NOMO-1 treated with DMSO at 0.1 percent for 48 hours (cell line): ENCODE results near the gene PDK1.
"Not testable (repeated sequence)": the region's sequence is repeated elsewhere in the genome, so short reads cannot be mapped to it uniquely, and the experiment has no call there.

Experiments used
- DNase-seq: peaks from one replicate; lab custom pipeline; 2025; ENCODE audit not compliant: unreplicated experiment; lab: John Stamatoyannopoulos, UW

The PDK1 gene

DNA sequence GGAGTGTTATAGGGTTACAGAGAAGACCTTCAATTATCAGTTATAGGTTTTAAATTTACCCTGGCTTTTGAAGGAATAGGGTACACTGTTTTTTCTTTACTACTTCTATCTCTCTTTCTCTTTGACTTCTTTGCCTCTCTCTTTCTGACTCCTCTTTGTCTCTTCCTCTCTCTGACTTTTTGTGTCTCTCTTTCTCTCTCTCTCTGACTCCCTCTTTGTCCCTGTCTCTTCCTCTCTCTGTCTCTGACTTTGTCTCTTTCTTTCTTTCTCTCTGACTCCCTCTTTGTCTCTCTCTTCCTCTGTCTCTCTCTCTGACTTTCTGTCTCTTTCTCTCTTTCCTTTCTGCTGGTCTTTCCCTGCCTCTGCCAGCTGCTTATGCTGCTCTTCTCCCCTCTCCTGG lies 36.3 kb downstream of the PDK1 start:
- not testable (repeated sequence) for DNase-seq

DNA sequence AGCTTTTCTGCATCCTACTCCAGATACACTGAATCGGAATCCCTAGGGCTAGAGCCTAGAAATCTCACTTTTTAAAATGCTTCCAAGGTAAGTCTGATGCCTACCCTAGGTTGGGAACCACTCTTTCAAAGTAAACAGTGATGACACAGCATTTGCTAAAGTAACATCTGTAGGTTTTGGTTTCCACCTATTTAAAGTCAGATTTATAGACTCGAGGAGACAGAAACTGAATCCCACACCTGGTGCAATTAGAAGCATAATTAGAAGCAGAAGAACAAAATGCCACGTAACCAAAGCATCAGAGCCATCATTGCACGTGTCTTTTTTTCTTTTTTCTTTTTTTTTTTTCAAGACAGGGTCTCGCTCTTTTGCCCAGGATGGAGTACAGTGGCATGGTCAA lies 40.9 kb downstream of the PDK1 start:
- no peak for DNase-seq

DNA sequence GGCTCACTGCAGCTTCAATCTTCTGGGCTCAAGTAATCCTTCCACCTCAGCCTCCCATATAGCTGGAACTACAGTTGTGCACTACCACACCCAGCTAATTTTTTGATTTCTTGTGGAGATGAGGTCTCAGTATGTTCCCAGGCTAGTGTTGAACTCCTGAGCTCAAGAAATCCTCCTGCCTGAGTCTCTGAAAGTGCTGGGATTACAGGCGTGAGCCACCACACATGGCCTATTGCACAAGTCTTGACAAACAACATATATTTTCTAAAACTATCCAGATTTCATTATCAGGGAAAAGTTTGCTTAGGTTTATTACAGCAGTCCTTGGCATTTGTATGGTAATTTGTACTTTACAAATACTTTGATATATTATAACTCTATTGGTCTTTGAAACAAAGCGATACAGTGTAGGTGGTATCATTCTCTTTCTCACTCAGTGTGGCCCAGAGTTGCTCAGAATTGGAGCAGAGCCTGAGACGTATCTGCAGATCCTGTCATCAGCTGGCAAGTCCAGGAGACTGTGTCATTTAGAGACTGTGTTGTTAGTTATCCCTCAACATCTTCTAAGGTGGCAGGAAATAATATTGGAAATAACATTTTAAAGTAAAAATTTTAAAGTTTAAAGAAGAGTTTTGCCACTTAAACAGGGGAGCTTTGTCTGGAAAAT lies 41.4 kb downstream of the PDK1 start:
- DNase-seq: no peak

DNA sequence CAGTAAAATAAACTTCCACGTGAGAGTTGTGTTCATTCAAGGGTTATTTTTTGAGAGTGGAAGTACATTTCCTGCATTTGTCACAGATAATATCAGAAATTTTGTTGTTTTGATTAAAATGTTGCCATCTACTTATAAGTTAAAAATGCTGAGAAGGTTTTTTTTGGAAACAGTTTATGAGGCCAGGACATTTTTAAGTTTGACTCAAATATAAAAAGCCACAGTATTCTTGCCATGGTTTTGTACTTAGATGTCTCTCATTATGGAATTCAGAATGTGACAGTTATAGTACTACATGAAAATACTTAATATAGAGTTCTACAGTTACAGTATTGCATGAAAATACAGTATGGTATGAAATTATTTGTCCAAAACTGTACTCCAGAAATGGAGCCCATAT lies 44.1 kb downstream of the PDK1 start:
- DNase-seq: no peak

DNA sequence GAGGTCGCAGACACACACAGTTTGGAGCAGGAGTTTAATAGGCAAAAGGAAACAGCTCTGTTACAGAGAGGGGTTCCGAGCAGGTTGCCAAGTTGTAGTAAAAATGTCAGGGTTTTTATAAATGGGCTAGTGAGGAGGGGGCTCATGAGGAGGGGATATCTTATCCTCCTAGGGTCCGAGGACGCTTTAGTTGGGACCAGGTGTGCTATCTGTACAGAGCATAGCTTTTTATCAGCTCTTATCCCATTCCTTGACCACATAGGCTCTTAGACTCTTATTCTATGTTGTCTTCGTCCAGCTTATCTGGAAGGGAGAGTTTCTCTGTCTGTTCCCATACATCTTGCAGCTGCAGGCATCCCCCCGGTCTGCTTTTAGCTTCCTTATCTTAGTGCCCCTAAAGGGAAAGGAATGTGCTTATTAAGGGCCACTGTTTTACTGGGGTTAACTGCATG lies 44.7 kb downstream of the PDK1 start:
- DNase-seq: no peak

DNA sequence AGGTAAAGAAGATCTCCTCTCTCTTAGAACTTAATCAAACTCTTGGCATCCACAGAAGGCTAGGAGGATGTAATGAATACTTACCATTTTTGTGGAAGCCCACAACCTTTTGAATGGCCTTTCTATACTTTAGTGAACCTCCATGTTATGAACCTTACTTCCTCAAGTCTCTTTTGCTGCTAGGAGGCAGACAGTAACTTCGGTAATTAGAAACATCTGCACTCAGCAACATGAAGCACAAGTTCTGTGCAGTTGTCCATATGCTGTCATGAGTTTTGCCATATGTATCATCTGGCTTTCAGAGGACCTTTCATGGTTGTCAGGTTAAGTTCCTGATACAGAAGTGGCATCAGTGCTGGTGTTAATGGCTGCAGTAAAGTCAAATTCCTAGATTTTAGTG lies 50.4 kb downstream of the PDK1 start:
- DNase-seq: no peak

DNA sequence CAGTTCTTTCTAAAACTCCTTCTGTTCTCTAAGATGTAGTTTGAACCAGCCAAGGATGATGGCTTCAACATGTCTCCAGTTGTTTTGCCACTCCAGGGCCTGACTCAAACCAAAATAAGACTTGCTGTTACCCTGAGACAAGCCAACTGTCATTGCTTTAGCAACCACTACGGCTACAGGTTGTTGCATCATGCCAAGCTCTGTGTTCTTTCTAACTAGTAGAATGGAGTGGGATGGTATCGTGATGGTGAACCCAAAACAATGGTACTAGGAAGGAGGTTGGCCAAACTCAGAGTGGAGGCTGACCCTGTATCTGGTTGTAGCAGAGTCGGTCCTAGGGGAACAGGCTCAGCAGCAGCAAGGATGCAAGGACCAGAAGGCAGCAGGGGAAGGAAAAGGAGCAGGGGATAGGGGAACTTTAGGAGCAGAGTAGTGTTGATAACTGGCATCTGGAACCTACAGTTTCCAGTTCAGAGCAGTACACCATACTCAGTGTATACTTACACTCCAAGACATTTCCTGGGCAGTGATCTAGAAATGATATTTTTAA lies 51.6 kb downstream of the PDK1 start:
- no peak for DNase-seq

DNA sequence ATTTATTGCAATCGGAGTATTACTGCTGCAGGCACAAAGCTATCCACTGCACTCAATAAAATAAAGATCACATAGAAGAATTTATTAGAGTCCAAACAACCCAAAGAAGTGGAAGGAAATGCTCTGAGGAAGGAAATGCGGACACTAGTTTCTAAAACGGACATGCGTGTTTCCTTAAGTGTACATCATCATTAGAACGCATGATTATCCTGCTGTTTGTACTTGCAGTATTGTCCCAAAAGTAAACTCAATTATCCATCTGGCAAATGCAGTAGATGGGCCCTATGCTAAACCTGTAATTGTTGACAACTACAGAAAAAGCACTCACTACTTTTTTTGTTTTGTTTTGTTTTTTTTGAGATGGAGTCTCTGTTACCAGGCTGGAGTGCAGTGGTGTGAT lies 53.6 kb downstream of the PDK1 start:
- no peak for DNase-seq

DNA sequence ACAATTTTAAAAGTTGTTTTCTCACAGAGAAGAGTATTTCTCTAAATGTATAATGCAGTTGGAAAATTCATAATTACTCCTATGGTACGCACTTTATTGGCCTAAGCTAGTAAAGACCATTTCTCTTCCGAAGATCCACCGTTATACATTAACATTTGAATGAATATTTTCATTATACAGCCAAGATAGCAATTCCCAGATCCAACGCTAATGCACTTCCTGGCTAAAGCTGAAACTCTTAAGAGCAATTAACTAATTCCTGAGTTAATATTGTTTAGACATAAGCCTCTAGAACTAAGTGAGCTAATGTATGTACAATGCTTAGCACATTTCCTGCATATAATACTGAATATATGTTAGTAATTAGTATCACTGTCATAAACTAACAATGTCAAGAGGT lies 56.2 kb downstream of the PDK1 start:
- DNase-seq: no peak

DNA sequence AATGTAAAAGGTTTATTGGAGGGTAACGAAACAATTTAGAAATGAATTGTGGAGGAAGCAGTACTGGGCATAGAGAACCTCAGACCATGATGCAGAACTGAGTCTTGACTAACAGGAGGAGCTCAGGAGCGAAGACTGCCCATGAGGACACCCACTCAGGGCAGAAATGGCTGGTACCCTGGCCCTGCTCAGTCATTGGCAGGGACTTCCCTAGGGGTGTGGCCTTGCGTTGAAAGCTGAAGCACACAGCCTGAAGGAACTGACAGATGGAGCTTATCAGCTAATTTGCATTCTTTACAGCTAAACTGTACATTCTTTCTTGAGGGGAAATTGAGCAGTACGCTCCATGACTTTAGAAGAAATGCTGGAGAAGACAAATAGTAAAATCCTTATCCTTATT lies 57.1 kb downstream of the PDK1 start:
- DNase-seq: no peak

DNA sequence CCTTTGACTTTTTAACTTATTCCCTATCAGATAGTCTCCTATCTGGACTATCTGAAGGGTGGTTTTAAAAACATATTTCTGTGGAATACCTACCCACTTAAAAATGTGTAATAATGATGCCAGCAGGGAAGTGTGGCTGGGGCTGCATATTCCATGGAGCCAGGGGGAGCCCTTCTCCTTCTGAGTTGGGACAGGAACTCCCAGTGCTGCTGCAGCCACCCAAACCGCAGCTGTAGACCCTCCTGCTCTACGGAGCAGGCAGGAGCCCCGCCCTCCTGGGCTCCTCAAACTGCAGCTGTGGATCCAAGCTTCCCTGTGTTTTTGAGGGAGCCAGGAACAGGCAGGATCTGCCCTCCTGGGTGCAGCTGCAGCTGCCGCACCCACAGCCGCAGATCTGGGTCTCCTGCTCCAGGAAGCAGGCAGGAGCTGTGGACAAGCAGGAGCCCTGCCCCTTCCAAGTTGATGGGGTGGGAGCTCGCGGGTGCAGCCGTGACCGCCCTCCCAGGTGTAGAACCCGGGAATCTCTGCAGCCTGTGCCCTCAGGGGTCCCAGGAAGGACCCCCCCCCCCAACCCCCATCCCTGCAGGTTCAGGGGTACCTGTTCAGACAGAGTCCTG lies 57.8 kb downstream of the PDK1 start:
- no peak for DNase-seq

DNA sequence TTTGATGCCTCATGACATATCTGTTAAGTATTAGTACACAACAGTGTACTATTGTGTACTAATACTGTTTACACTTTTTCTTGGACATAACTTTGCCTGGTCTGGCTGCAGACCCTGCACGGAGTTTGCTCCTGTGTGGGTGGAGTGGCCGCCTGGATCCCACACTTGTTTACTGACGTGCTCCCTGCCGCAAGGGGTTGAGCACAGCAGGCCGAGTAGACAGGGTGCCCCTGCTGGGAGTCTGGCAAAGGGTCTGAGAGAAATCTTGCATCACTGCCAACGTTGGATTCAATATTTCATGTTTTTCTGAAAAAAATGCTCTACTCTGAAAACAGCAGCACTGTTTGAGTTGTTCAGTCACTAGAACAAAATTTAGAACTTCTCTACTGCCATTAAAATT lies 59.0 kb downstream of the PDK1 start:
- DNase-seq: no peak

DNA sequence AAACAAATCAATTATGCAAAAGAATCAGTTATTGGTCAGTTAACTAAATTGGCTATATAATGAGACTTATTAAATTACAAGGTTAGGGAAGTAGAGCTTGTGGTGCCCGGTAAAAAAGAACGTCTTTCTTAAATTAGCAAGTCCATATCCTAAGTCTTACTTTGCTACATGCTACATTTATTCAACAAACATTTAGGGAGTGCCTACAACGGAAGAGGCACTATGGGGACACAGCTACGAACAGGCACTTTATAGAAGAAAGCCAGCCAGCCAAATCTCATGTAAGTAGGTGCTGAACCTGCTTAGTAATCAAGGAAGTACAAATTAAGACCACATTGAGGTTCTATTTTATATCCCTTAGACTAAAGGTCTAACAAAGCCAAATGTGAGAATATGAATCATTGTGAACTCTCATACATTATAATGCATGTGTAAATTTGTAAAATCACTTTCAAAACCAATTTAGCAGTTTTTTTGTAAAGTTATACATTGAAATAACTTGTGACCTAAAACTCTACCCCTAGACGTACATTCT lies 59.9 kb downstream of the PDK1 start:
- DNase-seq: no peak

DNA sequence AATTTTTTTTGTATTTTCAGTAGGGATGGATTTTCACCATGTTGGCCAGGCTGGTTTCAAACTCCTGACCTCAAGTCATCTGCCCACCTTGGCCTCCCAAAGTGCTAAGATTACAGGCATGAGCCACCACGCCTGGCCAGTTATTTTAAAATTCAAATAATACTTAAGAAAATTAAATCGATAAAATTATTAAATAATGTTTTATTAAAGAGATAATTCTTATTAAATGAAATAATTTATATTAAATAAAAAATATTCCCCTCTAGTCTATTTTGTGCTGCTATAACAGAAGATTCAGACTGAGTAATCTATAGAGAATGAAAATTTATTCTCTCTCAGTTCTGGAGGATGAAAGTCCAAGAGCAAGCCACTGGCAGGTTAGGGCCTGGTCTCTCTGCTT lies 61.2 kb downstream of the PDK1 start:
- no peak for DNase-seq

DNA sequence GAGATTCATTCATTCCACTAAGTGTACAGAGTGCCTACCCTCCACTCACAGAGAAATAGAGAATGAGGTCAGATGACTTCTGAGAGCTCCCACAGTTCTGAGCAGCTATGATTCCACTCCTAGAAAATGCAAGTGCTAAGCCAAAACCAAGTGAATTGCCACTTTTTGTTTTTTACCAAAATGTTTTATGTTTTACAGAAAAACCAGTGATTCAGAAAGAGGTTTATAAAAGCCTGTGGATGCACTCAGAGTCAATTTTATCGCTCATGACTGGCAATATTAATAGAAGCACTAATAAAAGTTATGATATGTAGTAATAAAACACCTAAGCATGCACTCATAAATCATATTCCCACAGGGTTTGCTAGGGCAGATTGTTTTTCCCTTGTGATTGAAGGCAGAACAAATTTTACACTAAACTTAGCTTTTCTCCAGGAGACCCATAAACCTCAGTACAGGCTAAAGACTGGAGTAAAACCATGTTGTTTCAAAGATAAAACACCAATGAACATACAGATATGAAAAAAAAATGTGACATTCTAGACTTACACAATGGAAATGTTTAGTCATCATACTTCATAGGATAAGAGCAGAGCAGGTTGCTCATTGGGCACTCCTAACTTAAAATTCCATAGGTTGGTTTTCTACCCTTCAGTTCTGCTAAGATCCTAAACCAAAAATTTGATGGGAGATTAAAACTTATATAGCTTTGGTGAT lies 67.5 kb downstream of the PDK1 start:
- DNase-seq: no peak

DNA sequence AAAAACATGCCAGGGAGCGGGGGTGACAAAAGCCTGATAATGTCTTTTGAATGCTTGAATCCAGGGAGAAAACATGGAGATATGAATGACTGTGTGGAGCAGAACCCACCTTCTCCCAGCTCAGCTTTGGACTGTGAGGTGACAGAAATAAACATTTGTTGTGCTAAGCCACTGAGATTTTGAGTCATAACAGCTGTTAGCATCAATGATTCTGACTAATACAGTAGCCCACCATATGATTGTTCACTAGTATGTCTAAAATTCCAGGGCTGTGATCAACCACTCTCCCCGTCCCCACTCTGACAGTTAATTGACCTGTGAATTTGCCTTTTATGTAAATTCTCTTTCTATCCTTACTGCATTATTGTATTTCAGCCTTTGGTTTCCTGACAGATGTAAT lies 69.1 kb downstream of the PDK1 start:
- no peak for DNase-seq

DNA sequence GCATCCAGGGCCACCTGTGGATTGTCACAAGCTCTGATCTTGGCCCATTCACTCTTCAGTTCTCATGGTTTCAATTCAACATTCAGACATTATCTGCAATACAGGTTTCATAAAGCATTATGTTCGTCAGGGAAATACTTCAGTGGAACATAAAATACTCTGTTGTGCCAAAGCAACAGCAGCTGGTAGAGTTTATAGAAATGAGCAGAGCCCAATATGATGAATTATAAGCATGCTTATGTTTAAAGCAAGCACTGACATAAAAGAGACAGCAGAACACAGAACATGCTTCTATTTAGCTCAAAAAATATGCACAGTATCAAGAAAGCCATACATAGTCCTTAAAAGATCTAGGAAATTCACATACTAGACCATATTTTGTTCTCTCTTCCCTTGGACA lies 71.3 kb downstream of the PDK1 start:
- DNase-seq: no peak

DNA sequence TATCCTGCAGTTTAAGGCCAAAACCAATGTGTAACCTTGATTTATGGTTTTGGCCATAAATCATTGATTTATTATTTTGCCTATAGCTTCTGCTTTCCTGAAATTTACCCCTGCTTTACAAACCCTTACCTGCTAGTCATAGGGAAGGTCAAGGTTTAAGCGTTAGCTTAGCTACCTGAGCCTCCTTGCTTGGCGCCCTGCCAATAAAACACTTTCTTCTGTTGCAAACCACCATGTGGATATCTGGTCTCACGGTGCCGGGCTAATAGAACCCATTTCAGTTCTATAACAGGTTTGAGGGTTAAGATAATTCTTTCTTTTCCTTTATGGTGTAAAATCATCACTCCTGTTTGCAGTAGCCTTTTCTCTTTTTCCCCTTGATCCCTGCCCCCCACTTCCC lies 72.2 kb downstream of the PDK1 start:
- no peak for DNase-seq

DNA sequence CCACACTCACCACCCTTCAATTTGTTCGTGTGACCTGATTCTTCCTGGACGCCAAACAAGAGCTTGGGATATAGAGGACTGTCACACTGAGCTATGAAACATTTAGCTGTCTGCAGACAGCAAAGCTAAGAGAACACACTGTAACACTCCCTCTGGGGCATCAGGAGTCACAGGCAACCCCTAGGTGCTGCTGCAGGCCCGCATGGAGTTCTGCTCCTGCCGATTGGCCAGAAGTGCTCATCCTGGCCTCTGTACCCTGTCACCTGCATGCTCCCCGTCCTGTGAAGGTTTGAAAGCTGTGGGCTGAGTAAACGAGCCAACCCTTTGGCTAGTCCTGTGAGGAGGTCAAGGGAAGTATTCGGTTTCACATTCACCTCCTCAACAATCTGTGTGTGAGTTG lies 73.7 kb downstream of the PDK1 start:
- DNase-seq: no peak

DNA sequence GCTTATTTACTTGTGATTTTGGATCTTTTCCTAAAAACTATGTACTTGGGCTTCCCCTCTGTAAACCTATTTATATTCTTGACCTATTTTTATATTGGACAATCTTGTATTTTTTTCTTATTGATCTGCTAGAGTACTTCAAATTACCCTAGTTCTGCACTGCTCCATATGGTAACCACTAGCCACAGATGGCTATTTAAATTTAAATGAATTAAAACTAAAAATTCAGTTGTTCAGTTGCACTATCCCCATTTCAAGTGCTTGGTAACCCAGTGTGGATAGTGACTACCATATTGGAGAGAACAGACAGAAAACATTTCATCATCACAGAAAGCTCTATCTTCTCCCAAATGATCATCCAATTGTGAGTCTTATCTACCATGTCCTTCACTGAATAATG lies 74.3 kb downstream of the PDK1 start:
- DNase-seq: no peak

DNA sequence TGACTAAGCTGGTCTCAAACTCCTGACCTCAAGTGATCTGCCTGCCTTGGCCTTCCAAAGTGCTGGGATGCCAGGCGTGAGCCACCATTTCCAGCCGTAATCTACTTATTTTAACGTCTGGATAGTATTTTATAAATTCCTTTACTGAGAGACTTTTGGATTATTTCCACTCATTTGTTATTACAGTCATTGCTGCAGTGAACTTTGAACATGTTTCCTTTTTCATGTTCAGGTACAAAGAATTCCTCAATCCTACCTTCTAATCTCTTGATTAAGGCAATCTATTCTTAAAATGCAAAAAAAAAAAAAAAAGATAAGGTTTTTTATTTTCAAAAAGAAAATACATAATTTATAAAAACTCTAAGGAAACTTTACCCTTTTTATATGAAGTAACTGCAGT lies 78.6 kb downstream of the PDK1 start:
- DNase-seq: no peak

DNA sequence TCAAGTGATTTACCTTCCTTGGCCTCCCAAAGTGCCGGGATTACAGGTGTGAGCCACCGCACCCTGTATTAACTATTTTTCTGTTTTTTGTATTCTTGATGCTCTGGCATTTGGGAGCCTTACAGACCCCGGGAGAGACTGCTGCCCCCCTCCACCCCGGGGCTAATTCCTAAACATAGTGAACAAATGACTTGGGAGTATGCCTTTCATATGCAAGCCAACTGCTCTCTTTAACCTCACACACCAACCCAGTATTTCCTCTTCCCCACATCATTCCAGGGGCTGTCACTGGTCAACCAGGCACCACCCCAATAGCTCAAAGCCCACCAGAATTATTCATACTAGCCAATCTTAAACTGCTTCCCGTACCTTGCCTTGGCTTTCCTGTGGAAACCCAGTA lies 79.7 kb downstream of the PDK1 start:
- DNase-seq: no peak
